Measurements from ENCODE around the gene HPSE2.

DNA sequence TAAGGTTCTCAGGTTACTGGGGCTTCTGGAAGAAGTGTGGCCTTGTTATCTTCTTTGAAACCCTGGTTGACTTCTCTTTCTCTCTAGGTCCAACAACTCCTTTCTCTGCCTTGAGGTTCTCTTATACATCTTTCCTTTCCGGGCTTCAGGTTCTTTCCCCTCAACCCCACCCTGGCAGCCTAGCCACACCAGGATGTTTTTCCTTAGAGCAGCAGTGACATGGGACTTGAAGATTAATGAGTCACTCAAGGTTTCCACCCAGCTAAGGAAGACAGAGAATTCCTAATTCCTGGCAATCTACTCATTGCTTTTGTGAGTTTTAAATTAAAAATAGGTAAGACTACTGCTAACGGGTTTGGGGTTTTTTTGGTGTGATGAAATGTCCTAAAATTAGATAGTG is 667.1 kb downstream of the HPSE2 start:
- TF ChIP-seq, protein P1, sequence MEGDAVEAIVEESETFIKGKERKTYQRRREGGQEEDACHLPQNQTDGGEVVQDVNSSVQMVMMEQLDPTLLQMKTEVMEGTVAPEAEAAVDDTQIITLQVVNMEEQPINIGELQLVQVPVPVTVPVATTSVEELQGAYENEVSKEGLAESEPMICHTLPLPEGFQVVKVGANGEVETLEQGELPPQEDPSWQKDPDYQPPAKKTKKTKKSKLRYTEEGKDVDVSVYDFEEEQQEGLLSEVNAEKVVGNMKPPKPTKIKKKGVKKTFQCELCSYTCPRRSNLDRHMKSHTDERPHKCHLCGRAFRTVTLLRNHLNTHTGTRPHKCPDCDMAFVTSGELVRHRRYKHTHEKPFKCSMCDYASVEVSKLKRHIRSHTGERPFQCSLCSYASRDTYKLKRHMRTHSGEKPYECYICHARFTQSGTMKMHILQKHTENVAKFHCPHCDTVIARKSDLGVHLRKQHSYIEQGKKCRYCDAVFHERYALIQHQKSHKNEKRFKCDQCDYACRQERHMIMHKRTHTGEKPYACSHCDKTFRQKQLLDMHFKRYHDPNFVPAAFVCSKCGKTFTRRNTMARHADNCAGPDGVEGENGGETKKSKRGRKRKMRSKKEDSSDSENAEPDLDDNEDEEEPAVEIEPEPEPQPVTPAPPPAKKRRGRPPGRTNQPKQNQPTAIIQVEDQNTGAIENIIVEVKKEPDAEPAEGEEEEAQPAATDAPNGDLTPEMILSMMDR (IDR thresholded peaks at IDR 0.05), result no peak
- no peak for TF ChIP-seq POLR2A (IDR thresholded peaks at IDR 0.05)

Data from sigmoid colon (tissue), 3 donors.